SU-DHL-6 (cell line): ENCODE data around the gene SNN.

Source experiments
- H2AFZ ChIP-seq: fragments of 200-600 bp; sonication (generic); 2 replicates; pipeline ENCODE4 v1.6.1; 2014; ENCODE audit warnings: low read depth, mild to moderate bottlenecking, moderate library complexity, mixed read lengths, antibody characterized with exemption, low read length; ENCODE audit not compliant: severe bottlenecking
- H3F3A ChIP-seq: fragments of 200-600 bp; shearing (Covaris generic); 2 replicates; pipeline ENCODE4 v1.6.0; 2016; ENCODE audit warnings: antibody characterized with exemption, mild to moderate bottlenecking; ENCODE audit not compliant: insufficient read depth
- H3K27ac ChIP-seq: fragments of 200-600 bp; sonication (generic); 2 replicates; pipeline ENCODE4 v1.5.1; 2016; ENCODE audit warnings: low read depth, mild to moderate bottlenecking, low read length, moderate library complexity, mixed read lengths
- H3K27me3 ChIP-seq: fragments of 200-600 bp; sonication (generic), shearing (Covaris generic); 2 replicates; pipeline ENCODE4 v1.6.0; 2014; ENCODE audit warnings: mild to moderate bottlenecking, low read length
- H3K36me3 ChIP-seq: fragments of 200-600 bp; sonication (generic); 2 replicates; pipeline ENCODE4 v1.6.1; 2014; ENCODE audit warnings: mild to moderate bottlenecking, low read length, mixed read lengths
- H3K4me2 ChIP-seq: fragments of 300-600, 200-600 bp; shearing (Covaris generic), sonication (generic); 2 replicates; pipeline ENCODE4 v1.6.0; 2014; ENCODE audit warnings: low read length, low read depth, mild to moderate bottlenecking; ENCODE audit not compliant: poor library complexity, severe bottlenecking
- H3K4me3 ChIP-seq: fragments of 200-600 bp; sonication (generic); 2 replicates; pipeline ENCODE4 v1.5.1; 2014; ENCODE audit warnings: antibody characterized with exemption, low read length, mild to moderate bottlenecking, mixed read lengths; ENCODE audit not compliant: insufficient read depth, poor library complexity, severe bottlenecking
- H3K79me2 ChIP-seq: fragments of 200-600 bp; sonication (generic); 2 replicates; pipeline ENCODE4 v1.6.1; 2014; ENCODE audit warnings: mild to moderate bottlenecking, low read length, moderate library complexity; ENCODE audit not compliant: insufficient read depth
- H3K9ac ChIP-seq: fragments of 200-600 bp; sonication (generic); 2 replicates; pipeline ENCODE4 v1.7.0; 2014; ENCODE audit warnings: mild to moderate bottlenecking, low read length
- H3K9me2 ChIP-seq: fragments of 200-600 bp; sonication (generic); replicated peaks from 2 replicates; pipeline ENCODE4 v1.6.1; 2014; ENCODE audit warnings: low read length; ENCODE audit not compliant: insufficient read depth
- H3K9me3 ChIP-seq: fragments of 200-600 bp; sonication (generic); 2 replicates; pipeline ENCODE4 v1.6.1; 2014; ENCODE audit warnings: low read length, mixed read lengths; ENCODE audit not compliant: insufficient read depth
- H4K20me1 ChIP-seq: fragments of 200-600 bp; sonication (generic); 2 replicates; pipeline ENCODE4 v1.6.1; 2014; ENCODE audit warnings: low read depth, mild to moderate bottlenecking, antibody characterized with exemption, low read length, moderate library complexity, mixed read lengths
- CTCF ChIP-seq: fragments of 200-600 bp; sonication (generic); IDR thresholded peaks from one replicate; pipeline ENCODE4 v1.5.1; 2017; ENCODE audit warnings: antibody characterized with exemption, mild to moderate bottlenecking, low read length, moderate library complexity; ENCODE audit not compliant: insufficient read depth, poor library complexity, severe bottlenecking
- EZH2phosphoT487 ChIP-seq: fragments of 200-600 bp; sonication (generic), shearing (Covaris generic); conservative IDR thresholded peaks from 2 replicates; pipeline ENCODE4 v1.6.1; 2018; ENCODE audit warnings: mild to moderate bottlenecking, antibody characterized with exemption, low read length, moderate library complexity, mixed read lengths

SNN gene

GRCh38 chr16:11681556-11681955 is 13.3 kb downstream of the SNN start:
- peak overlapping the region; percentile 14; the same call in 1 of the 2 replicates for H3K9ac ChIP-seq
- H3K9me2 ChIP-seq: no peaks in the 10 kb centered on the region
- no peaks in the 10 kb centered on the region for H3K27me3 ChIP-seq
- H3F3A ChIP-seq: peaks cover 27% of the 10 kb centered on the region
- no peak overlapping the region for H2AFZ ChIP-seq
- no peaks in the 10 kb centered on the region; the same call in 1 of the 2 replicates for H3K79me2 ChIP-seq
- H3K4me3 ChIP-seq: no peak overlapping the region
- H3K36me3 ChIP-seq: peaks cover 3% of the 10 kb centered on the region; the same call in 1 of the 2 replicates
- peak overlapping the region; percentile 94 for H3K27ac ChIP-seq
- H3K9me3 ChIP-seq: no peaks in the 10 kb centered on the region
- no peaks in the 10 kb centered on the region for H4K20me1 ChIP-seq
- TF ChIP-seq CTCF (no peak), EZH2phosphoT487 (no peak)
- peak overlapping the region; percentile 57 for H3K4me2 ChIP-seq

- H3K27me3 ChIP-seq: no peaks in the 10 kb centered on the region
- peak overlapping the region; percentile 14; the same call in 1 of the 2 replicates for H3K9ac ChIP-seq
- no peaks in the 10 kb centered on the region for H4K20me1 ChIP-seq
- peaks cover 7% of the 10 kb centered on the region for H3K36me3 ChIP-seq
- no peaks in the 10 kb centered on the region for H3K9me3 ChIP-seq
- H3K4me2 ChIP-seq: peak overlapping the region; percentile 57
- H2AFZ ChIP-seq: no peak overlapping the region
- H3F3A ChIP-seq: peaks cover 32% of the 10 kb centered on the region
- H3K4me3 ChIP-seq: peak overlapping the region; percentile 0
- TF ChIP-seq CTCF: no peak
- no peak for TF ChIP-seq EZH2phosphoT487
- peak overlapping the region; percentile 94 for H3K27ac ChIP-seq
- H3K79me2 ChIP-seq: no peaks in the 10 kb centered on the region; the same call in 1 of the 2 replicates
- no peaks in the 10 kb centered on the region for H3K9me2 ChIP-seq
Observed at GRCh38 chr16:11681976-11682654, 13.9 kb downstream of the SNN start.

- H3K9me3 ChIP-seq: no peaks in the 10 kb centered on the region
- peaks cover 36% of the 10 kb centered on the region for H3F3A ChIP-seq
- H2AFZ ChIP-seq: no peak overlapping the region
- peak overlapping the region; percentile 14; the same call in 1 of the 2 replicates for H3K9ac ChIP-seq
- H4K20me1 ChIP-seq: no peaks in the 10 kb centered on the region
- H3K79me2 ChIP-seq: no peaks in the 10 kb centered on the region; the same call in 1 of the 2 replicates
- H3K9me2 ChIP-seq: no peaks in the 10 kb centered on the region
- peak overlapping the region; percentile 57 for H3K4me2 ChIP-seq
- peaks cover 13% of the 10 kb centered on the region for H3K36me3 ChIP-seq
- peak overlapping the region; percentile 94 for H3K27ac ChIP-seq
- peak overlapping the region; percentile 4 for H3K4me3 ChIP-seq
- no peaks in the 10 kb centered on the region for H3K27me3 ChIP-seq
- TF ChIP-seq EZH2phosphoT487 (no peak), CTCF (no peak)
Observed at GRCh38 chr16:11682655-11683096, 14.4 kb downstream of the SNN start.
